NCI-H146 treated with DMSO at 0.1 percent for 48 hours (cell line): ENCODE data around the gene MAFG.

ENCODE experiments used
- DNase-seq: peaks from one replicate; lab custom pipeline; 2025; ENCODE audit not compliant: unreplicated experiment; lab: John Stamatoyannopoulos, UW

Gene MAFG

GRCh38 chr17:81927653-81928543, at the start of gene MAFG:
MAFG (minus strand) TSS chr17:81927735; CDS start chr17:81923185, 4,550 bp downstream.
- DNase-seq = peak; percentile 88

GRCh38 chr17:81976332-81977210, 49.0 kb upstream of the MAFG start:
- peak; percentile 19 for DNase-seq

GRCh38 chr17:81973432-81973831, 45.9 kb upstream of the MAFG start:
- no peak for DNase-seq

- DNase-seq = no peak
Measured at GRCh38 chr17:81968850-81969812, 41.6 kb upstream of the MAFG start.

- no peak for DNase-seq
Measured at GRCh38 chr17:81968396-81968745, 40.8 kb upstream of the MAFG start.

GRCh38 chr17:81967533-81968395, 40.2 kb upstream of the MAFG start:
- DNase-seq = peak; percentile 21

- DNase-seq = no peak
Measured at GRCh38 chr17:81967244-81967532, 39.7 kb upstream of the MAFG start.

- DNase-seq = no peak
Measured at GRCh38 chr17:81966343-81967243, 39.1 kb upstream of the MAFG start.

- no peak for DNase-seq
Measured at GRCh38 chr17:81964081-81964849, 36.7 kb upstream of the MAFG start.

GRCh38 chr17:81962499-81963441, 35.2 kb upstream of the MAFG start:
- DNase-seq = no peak

GRCh38 chr17:81961521-81962498, 34.3 kb upstream of the MAFG start:
- DNase-seq = no peak

GRCh38 chr17:81961087-81961511, 33.6 kb upstream of the MAFG start, which contains the start of gene NOTUM:
NOTUM (minus strand) TSS chr17:81961187; CDS start chr17:81960909, 278 bp downstream.
- DNase-seq = no peak

GRCh38 chr17:81960130-81960958, 32.8 kb upstream of the MAFG start:
- no peak for DNase-seq

- no peak for DNase-seq
Measured at GRCh38 chr17:81959362-81960129, 32.0 kb upstream of the MAFG start.
